ENCODE data around the gene CA12. TPM values are rescaled to one million over a fixed set of nuclear protein-coding genes. Genes with fewer than 3 reads are reported as not detected.

The CA12 gene
- total and polyA plus RNA-seq, 9 of the 15 experiments (the other 6 are each of a cell fraction or from before 2014, with no cell fraction given): 0.01 to 0.78 (median 0.15) TPM; not detected in 1

- TF ChIP-seq ZKSCAN1 (IDR thresholded peaks at IDR 0.05; ENCODE audit: low read depth, low read length) (no peak), CCNT2 (IDR thresholded peaks at IDR 0.05; ENCODE audit: borderline replicate concordance, extremely low read depth, insufficient read length, low read depth, low read length) (no peak), RAD21 (CRISPR knock-in tag; conservative IDR thresholded peaks at IDR 0.05 in 1 of 2, IDR thresholded peaks at IDR 0.05 in 1 of 2) (peak; percentile 96 to 97), NFIX (CRISPR knock-in tag; IDR thresholded peaks at IDR 0.05; ENCODE audit: low read depth) (no peak), UBTF (IDR thresholded peaks at IDR 0.05; ENCODE audit: borderline replicate concordance in 1 of 2, low read depth in 2 of 2, low read length in 2 of 2) (no peak), NUFIP1 (IDR thresholded peaks at IDR 0.05; ENCODE audit: partially characterized antibody) (no peak), HNRNPH1 (optimal IDR thresholded peaks at IDR 0.05; ENCODE audit: low read depth, low read length) (no peak), ARID2 (IDR thresholded peaks at IDR 0.05) (0 out of 2 replicates have a peak, but pooled peaks have one; percentile 54), ZNF639 (CRISPR knock-in tag; conservative IDR thresholded peaks at IDR 0.05 in 1 of 2, IDR thresholded peaks at IDR 0.05 in 1 of 2) (no peak), ZBTB12 (CRISPR knock-in tag; IDR thresholded peaks at IDR 0.05) (no peak), SMARCC2 (IDR thresholded peaks at IDR 0.05; ENCODE audit: low read depth) (no peak), SMC3 (conservative IDR thresholded peaks at IDR 0.05; ENCODE audit: insufficient read depth, low read depth, low read length) (peak; percentile 69; the same call in 1 of the 2 replicates), POLR2AphosphoS5 (IDR thresholded peaks at IDR 0.05; ENCODE audit: control insufficient read depth, insufficient read depth, low read depth, low read length) (no peak), PRDM10 (IDR thresholded peaks at IDR 0.05; ENCODE audit: partially characterized antibody) (peak; percentile 68), ARNT (IDR thresholded peaks at IDR 0.05) (no peak), CC2D1A (IDR thresholded peaks at IDR 0.05) (peak; percentile 68; the same call in 1 of the 2 replicates), ZNF174 (CRISPR knock-in tag; IDR thresholded peaks at IDR 0.05) (no peak), KDM2B (CRISPR knock-in tag; IDR thresholded peaks at IDR 0.05) (no peak)
Observed at GRCh38 chr15:63402498-63403253, 21.0 kb upstream of the CA12 start (continued).
